Ishikawa (cell line): ENCODE data around the gene MYH6.

Source experiments
- CEBPB ChIP-seq: IDR thresholded peaks from 2 replicates; pipeline ENCODE4 v1.6.1; 2012
- CREB1 ChIP-seq: IDR thresholded peaks from 2 replicates; pipeline ENCODE4 v1.6.1; 2012; ENCODE audit warnings: low read depth
- EGR1 ChIP-seq: IDR thresholded peaks from 2 replicates; pipeline ENCODE4 v1.6.1; 2012
- EP300 ChIP-seq: IDR thresholded peaks from 2 replicates; pipeline ENCODE4 v1.6.1; 2012; ENCODE audit warnings: borderline replicate concordance
- FOXM1 ChIP-seq: IDR thresholded peaks from 2 replicates; pipeline ENCODE4 v1.6.1; 2012; ENCODE audit warnings: low read depth, borderline replicate concordance
- RAD21 ChIP-seq: IDR thresholded peaks from 2 replicates; pipeline ENCODE4 v1.6.1; 2012; ENCODE audit warnings: low read depth
- REST ChIP-seq: IDR thresholded peaks from 2 replicates; pipeline ENCODE4 v1.6.1; 2012; ENCODE audit warnings: low read depth, mild to moderate bottlenecking
- TAF1 ChIP-seq: IDR thresholded peaks from 2 replicates; pipeline ENCODE4 v1.6.1; 2012; ENCODE audit warnings: low read depth, mild to moderate bottlenecking
- YY1 ChIP-seq: IDR thresholded peaks from 2 replicates; pipeline ENCODE4 v1.6.1; 2012; ENCODE audit warnings: low read depth
- ZBTB7A ChIP-seq: IDR thresholded peaks from 2 replicates; pipeline ENCODE4 v1.6.1; 2012; ENCODE audit warnings: low read depth
- TF ChIP-seq, protein P1 (sequence below): IDR thresholded peaks from 2 replicates; pipeline ENCODE4 v1.6.1; 2012
- TF ChIP-seq, protein P2 (sequence below): IDR thresholded peaks from 2 replicates; pipeline ENCODE4 v1.6.1; 2012

DNA sequence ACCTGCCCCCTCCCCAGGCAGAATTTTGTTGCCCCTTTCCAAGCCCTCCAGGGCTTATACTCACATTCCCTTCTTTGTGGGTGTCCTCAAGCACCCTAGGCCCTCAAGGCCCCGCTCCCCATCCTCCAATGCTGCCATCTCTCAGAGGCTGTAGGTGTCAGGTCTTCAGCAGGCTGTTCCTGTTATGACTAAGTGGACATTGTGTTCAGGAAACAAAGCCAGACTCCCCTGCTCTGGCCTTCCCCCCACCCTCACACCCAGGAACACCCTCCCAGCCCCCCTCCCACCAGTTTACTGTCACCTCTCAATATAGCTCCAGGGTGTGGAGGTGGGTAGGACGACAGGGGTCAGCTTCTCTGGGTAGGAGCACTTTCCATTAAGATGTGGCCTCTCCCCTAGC, 1.4 kb upstream of the MYH6 start:
- TF ChIP-seq RAD21 (no peak), CEBPB (no peak), TAF1 (no peak), EGR1 (no peak), REST (no peak), CREB1 (no peak), FOXM1 (no peak), EP300 (no peak), YY1 (no peak), ZBTB7A (no peak)
- TF ChIP-seq, protein P1, sequence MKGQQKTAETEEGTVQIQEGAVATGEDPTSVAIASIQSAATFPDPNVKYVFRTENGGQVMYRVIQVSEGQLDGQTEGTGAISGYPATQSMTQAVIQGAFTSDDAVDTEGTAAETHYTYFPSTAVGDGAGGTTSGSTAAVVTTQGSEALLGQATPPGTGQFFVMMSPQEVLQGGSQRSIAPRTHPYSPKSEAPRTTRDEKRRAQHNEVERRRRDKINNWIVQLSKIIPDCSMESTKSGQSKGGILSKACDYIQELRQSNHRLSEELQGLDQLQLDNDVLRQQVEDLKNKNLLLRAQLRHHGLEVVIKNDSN = no peak
- TF ChIP-seq, protein P2, sequence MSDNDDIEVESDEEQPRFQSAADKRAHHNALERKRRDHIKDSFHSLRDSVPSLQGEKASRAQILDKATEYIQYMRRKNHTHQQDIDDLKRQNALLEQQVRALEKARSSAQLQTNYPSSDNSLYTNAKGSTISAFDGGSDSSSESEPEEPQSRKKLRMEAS = no peak
